Thoracic aorta (tissue), 2 donors: Measurements from ENCODE around the gene NHP2. TPM values are rescaled to one million over a fixed set of nuclear protein-coding genes. Genes with fewer than 3 reads are reported as not detected.
"Not testable (repeated sequence)": the region's sequence is repeated elsewhere in the genome, so short reads cannot be mapped to it uniquely, and the experiment has no call there.

Experiments
- ATAC-seq: fragments of 150-250 bp; one replicate; pipeline ENCODE4 v1.8.0; 2017; ENCODE audit warnings: low read depth; ENCODE audit not compliant: insufficient number of reproducible peaks, low FRiP score
- DNase-seq: peaks from one replicate; pipeline ENCODE4 v3.0.0-alpha.2; 2020; ENCODE audit warnings: low spot score
- H3K27ac ChIP-seq, 2 donors: fragments of 200-600 bp; sonication (generic); 1 replicate in 1 of 2; 2 replicates in 1 of 2; pipeline ENCODE4 v1.5.1; 2016; ENCODE audit warnings: mild to moderate bottlenecking in 2 of 2, moderate library complexity in 2 of 2
- H3K27me3 ChIP-seq: fragments of 200-600 bp; sonication (generic); replicated peaks from 2 replicates; pipeline ENCODE4 v1.6.0; 2016; ENCODE audit warnings: mild to moderate bottlenecking; ENCODE audit not compliant: insufficient read depth
- H3K36me3 ChIP-seq: fragments of 200-600 bp; sonication (generic); one replicate; pipeline ENCODE4 v1.5.1; 2016
- H3K4me1 ChIP-seq, 2 donors: fragments of 200-600 bp; sonication (generic); 1 replicate in 1 of 2; 2 replicates in 1 of 2; pipeline versions ENCODE4 v1.5.1 to v1.6.0; 2016; ENCODE audit warnings: low read depth in 2 of 2, mild to moderate bottlenecking in 1 of 2; ENCODE audit not compliant: control insufficient read depth in 1 of 2
- H3K4me3 ChIP-seq: fragments of 200-600 bp; sonication (generic); 2 replicates; pipeline ENCODE4 v1.5.1; 2016; ENCODE audit warnings: mild to moderate bottlenecking
- H3K9me3 ChIP-seq: fragments of 200-600 bp; sonication (generic); 2 replicates; pipeline ENCODE4 v1.5.1; 2016
- CTCF ChIP-seq: fragments of 200-600 bp; sonication (generic); IDR thresholded peaks from one replicate; pipeline ENCODE4 v1.5.1; 2019; ENCODE audit warnings: antibody characterized with exemption
- total RNA-seq, 2 donors: library from RNA; depleted of rRNA; stranded (reverse); fragments of >200 nt; gene quantifications; one replicate each; pipeline versions ENCODE4 v1.1.0 to v1.2.3, GENCODE V29; 2016

Gene NHP2
- total RNA-seq, 2 donors from 2014 or later: 99.4 to 107 TPM

- ATAC-seq (no peak), DNase-seq (no peak)
- H3K4me1 ChIP-seq: peaks cover 12 to 20% of the 10 kb centered on the region in 2 donors
- H3K36me3 ChIP-seq: peaks cover 13% of the 10 kb centered on the region
- no peak for TF ChIP-seq CTCF
- no peaks in the 10 kb centered on the region for H3K27me3 ChIP-seq
- H3K27ac ChIP-seq: peak overlapping the region; percentile 82 to 96
- H3K9me3 ChIP-seq: no peaks in the 10 kb centered on the region
- H3K4me3 ChIP-seq: peak overlapping the region; percentile 75
Observed at GRCh38 chr5:178131446-178131996, 22.2 kb downstream of the NHP2 start.

- TF ChIP-seq CTCF: no peak
- Histone ChIP-seq H3K4me1 (peaks cover 12 to 20% of the 10 kb centered on the region in 2 donors), H3K27me3 (no peaks in the 10 kb centered on the region), H3K4me3 (peak within 1 kb of the TSS; percentile 75), H3K36me3 (peaks cover 6% of the 10 kb centered on the region), H3K9me3 (no peaks in the 10 kb centered on the region), H3K27ac (peak within 1 kb of the TSS; percentile 82 to 96)
- DNase-seq (no peak), ATAC-seq (peak; percentile 77)
Observed at GRCh38 chr5:178130576-178131445, 22.9 kb downstream of the NHP2 start, which contains the start of gene RMND5B. Gene RMND5B, plus strand, starts transcription at chr5:178131014. Its CDS starts 7,106 bp downstream, at chr5:178138120.

- DNase-seq, ATAC-seq, H3K27me3 ChIP-seq, H3K36me3 ChIP-seq, H3K9me3 ChIP-seq: not testable (repeated sequence)
- H3K4me1 ChIP-seq: peaks cover 12 to 20% of the 10 kb centered on the region in 2 donors
- peak overlapping the region; percentile 75 for H3K4me3 ChIP-seq
- H3K27ac ChIP-seq: peak overlapping the region; percentile 82 to 96
Observed at GRCh38 chr5:178130234-178130575, 23.5 kb downstream of the NHP2 start.

GRCh38 chr5:178129296-178129695 is 24.4 kb downstream of the NHP2 start:
- no peak for ATAC-seq
- TF ChIP-seq CTCF: no peak

GRCh38 chr5:178127300-178128009 is 26.2 kb downstream of the NHP2 start:
- DNase-seq, H3K27me3 ChIP-seq, H3K4me3 ChIP-seq, H3K27ac ChIP-seq, ATAC-seq, H3K36me3 ChIP-seq, H3K9me3 ChIP-seq: not testable (repeated sequence)
- peaks cover 12 to 20% of the 10 kb centered on the region in 2 donors for H3K4me1 ChIP-seq

More at GRCh38 chr5:178129296-178129695, 24.4 kb downstream of the NHP2 start:
- DNase-seq: no peak
- no peaks in the 10 kb centered on the region for H3K27me3 ChIP-seq
- H3K36me3 ChIP-seq: no peaks in the 10 kb centered on the region
- no peak overlapping the region for H3K4me3 ChIP-seq
- H3K27ac ChIP-seq: no peak overlapping the region
- peaks cover 12 to 20% of the 10 kb centered on the region in 2 donors for H3K4me1 ChIP-seq
- no peaks in the 10 kb centered on the region for H3K9me3 ChIP-seq

- Histone ChIP-seq H3K27ac (no peak overlapping the region), H3K27me3 (no peaks in the 10 kb centered on the region), H3K9me3 (no peaks in the 10 kb centered on the region), H3K36me3 (no peaks in the 10 kb centered on the region), H3K4me3 (no peak overlapping the region), H3K4me1 (peaks cover 4 to 11% of the 10 kb centered on the region in 2 donors)
- no peak for ATAC-seq
- TF ChIP-seq CTCF: no peak
- DNase-seq: no peak
Observed at GRCh38 chr5:178126556-178126955, 27.1 kb downstream of the NHP2 start.
